Stimulated activated CD8-positive, alpha-beta memory T cell treated with anti-CD3 and anti-CD28 coated beads, Interleukin-7, amount 100 ng/mL, for 1 hour (primary cell): ENCODE measurements around the gene UTP4.
"Not testable (repeated sequence)": the region's sequence is repeated elsewhere in the genome, so short reads cannot be mapped to it uniquely, and the experiment has no call there.

Experiments
- DNase-seq, 2 donors: peaks; one replicate each; pipeline ENCODE4 v3.0.0-alpha.2; 2020; ENCODE audit warnings: low read depth in 2 of 2

UTP4 gene

GRCh38 chr16:69131167-69131838 is 1.1 kb upstream of the UTP4 start:
- no peak for DNase-seq

GRCh38 chr16:69131839-69132423 is 518 bp upstream of the UTP4 start:
- DNase-seq: peak; percentile 34 to 39

- no peak for DNase-seq
Measured at GRCh38 chr16:69133373-69133954, 1.0 kb downstream of the UTP4 start.

DNA sequence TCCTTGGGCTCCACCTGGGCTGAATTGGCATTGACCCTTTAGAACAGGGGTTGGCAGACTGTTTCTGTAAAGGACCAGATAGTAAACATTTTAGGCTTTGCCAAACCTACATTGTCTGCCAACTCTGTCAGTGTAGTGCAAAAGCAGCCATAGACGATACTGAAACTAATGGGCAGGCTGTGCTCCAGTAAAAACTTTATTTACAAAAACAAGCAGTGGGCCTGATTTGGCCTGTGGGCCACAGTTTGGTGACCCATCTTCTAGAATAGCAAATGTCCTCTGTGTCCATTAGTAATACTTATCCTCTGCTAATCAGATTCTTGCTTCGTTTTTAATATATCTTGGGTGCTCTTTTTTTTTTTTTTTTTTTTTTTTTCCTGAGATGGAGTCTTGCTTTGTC is 6.2 kb downstream of the UTP4 start:
- no peak for DNase-seq

DNA sequence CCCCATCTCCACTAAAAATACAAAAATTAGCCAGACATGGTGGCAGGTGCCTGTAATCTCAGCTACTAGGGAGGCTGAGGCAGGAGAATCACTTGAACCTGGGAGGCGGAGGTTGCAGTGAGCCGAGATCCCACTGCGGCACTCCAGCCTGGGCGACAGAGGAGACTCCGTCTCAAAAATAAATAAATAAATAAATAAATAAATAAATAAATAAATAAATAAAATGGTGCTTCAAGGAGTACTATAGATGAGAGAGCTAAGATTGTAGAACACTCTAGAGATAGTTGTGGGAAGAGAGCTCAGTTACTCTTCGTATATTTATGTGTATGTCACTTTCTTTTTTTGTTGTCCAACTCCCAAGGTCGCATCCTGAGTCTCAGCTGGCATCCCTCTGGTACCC is 7.0 kb downstream of the UTP4 start:
- not testable (repeated sequence) for DNase-seq

GRCh38 chr16:69141014-69141413 is 8.6 kb downstream of the UTP4 start:
- no peak for DNase-seq

DNA sequence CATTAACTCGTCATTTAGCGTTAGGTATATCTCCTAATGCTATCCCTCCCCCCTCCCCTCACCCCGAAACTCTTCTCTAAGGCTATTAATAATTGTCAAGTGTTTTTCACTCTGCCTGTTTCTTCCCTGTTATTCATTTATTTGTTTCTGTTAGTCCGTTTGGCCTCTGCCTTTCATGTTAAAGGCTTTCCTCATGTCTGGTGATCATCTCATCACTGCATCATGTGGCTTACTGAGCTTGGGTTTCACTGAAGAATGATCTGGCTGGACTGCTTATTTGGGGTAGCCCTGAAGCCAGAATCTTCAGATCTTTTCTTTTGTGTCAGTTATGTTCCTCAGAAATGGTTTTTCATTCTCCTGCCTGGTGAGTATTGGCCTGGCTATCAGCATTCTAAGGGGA is 9.5 kb downstream of the UTP4 start:
- DNase-seq: no peak

- DNase-seq: no peak
Measured at GRCh38 chr16:69143116-69143515, 10.7 kb downstream of the UTP4 start.

DNA sequence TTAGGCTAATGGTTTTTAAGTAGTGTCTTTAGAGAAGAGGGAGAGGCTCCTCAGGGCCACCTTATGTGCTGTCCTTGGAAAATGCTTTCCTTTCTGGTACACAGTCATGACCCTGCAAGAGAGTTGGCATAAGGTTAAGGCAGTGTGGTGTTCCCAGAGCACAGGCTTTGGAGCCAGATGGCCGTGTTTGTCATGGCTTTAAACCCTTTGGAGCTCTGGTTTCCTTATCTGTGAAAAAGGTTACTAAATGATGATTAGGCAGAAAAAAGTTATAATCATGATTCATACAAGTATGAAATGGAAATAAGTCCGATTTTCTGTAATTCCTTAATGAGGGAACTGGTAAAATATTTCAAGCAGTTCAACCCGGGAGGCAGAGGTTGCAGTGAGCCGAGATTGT is 13.2 kb downstream of the UTP4 start:
- DNase-seq: no peak

- not testable (repeated sequence) for DNase-seq
Measured at GRCh38 chr16:69149621-69150020, 17.2 kb downstream of the UTP4 start.

GRCh38 chr16:69150146-69150865 is 17.9 kb downstream of the UTP4 start:
- no peak for DNase-seq

DNA sequence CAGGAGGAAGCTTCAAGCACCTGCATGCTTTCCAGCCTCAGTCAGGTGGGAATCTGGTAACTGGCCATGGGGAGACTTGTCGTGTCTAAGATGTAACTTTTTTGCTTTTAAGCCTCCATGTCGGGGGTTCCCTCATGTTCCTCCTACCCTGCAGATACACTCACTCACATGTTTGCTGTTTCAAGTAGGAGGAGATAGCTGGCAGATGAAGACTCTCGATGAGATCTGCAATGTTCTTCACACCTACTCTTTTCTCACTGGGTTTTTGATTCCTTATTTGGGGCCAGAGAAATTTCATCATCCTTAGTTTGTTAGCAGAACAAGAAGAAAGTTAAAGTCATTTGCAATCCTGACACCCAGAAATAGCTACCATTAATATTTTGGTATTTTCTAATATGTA is 24.7 kb downstream of the UTP4 start:
- no peak for DNase-seq

- DNase-seq: no peak
Measured at GRCh38 chr16:69160192-69160591, 27.7 kb downstream of the UTP4 start.

DNA sequence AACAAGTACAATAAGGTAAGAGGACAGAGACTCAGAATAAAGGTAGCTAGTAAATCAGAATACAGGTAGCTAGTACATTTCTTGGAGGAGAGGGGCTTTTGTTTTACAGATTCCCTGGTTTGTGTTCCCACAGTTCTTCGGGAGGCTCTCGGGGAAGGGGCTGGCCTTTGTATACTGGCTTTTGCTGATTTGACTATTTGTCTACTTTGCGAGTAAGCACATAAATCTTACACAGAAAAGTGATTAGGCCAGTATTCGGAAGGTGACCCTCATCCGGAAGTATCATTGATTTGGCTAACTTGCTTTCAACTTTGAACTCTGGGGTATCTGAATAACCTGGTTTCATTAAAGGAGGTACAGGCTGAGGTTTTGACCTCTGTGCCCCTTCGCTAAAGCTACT is 33.1 kb downstream of the UTP4 start:
- no peak for DNase-seq

DNA sequence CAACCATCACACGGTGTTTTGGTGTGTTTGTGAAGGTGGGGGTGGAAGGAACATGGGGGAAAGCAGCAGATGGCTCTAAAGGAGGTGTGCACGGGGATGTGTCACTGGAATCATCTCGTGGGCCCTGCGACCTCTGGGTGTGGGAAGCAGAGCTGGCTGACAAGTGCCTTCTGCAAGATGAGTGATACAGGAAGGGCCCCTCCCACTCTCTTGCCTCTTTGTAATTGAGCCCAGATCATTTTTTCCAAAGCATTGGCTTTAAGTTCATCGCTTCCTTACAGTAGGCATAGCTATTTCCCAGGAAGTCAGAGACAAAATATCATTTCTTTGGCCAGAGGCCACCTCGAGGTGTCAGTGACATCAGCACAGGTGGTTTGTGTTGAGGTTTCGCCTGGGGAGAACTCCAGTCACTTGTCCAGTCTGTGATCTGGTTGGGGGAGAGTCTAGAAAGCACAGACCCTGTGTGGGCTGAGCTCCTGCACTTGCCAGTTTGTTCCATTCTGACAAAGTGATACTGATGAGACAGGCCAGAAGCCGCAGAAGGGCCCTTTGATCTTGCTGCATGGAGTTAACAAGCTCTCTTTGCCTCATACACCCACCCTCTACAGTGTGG is 33.9 kb downstream of the UTP4 start:
- no peak for DNase-seq

DNA sequence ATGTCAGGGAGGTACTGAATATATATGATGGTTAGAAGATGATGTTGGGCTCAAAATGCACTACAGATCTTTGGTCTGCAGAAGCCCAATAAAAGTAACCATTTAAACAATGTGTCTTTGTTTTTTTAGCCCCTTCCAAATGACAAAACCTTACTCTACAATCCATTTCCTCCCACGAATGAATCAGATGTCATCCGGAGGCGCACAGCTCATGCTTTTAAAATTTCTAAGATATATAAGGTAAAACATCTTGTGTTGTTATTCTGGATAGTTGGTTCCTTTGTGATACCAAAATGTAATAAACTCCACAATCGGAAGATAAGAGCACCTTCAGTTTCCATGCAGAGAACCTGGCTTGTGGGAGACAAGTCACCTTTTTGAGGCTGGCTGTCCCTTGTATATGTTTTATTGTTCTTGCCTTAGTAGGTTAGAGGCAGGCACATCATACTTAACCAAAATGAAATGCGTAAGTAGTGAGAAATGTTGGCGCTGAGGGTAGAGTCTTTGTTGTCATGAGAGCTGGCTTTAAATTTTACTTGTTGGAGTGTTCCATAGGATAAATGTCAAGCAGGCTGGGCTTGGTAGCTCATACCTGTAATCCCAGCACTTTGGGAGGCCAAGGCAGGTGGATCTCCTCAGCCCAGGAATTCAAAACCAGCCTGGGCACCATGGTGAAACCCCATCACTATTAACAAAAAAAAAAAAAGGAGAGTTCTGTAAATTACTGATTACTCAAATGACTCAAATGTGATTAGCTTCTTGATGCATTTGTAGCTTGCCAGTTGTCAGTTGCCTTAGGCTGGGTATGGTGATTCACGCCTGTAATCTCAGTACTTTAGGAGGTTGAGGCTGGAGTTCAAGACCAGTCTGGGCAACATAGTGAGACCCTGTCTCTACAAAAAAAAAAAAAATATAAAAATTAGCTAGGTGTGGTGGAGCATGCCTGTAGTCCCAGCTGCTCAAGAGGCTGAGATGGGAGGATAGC is 34.8 kb downstream of the UTP4 start:
- DNase-seq: no peak

- no peak for DNase-seq
Measured at GRCh38 chr16:69169051-69169450, 36.6 kb downstream of the UTP4 start.

DNA sequence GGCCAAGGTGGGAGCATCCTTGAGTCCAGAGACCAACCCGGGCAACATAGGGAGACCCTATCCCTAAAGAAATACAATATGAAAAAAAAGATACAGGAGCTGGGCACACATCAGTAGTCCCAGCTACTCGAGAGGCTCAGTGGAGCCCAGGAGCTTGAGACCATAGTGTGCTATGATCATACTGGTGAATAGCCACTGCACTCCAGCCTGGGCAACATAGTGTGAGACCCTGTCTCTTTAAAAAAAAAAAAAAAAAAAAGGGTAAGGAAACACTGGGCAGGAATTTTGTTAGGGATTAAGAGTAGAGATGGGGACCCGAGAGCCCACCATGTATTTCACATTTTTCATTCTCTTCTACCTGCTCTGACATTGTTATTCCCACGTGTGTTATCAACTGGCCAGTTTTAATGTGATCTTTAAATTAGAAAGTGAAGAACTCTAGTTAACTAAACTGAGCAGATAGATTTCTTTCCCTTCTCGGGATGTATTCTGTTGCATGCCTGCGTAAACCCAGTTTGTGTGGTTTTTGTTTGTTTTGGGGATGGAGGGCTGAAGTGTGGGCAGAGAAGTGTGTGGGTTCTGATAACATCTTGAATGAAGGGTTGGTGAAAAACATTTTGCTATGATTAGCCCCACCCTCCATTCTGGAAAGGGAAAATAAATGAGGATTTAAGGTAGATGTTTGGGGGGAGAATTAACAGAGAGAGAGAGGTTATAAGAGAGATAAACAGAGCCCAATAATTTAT is 37.3 kb downstream of the UTP4 start:
- DNase-seq: no peak

DNA sequence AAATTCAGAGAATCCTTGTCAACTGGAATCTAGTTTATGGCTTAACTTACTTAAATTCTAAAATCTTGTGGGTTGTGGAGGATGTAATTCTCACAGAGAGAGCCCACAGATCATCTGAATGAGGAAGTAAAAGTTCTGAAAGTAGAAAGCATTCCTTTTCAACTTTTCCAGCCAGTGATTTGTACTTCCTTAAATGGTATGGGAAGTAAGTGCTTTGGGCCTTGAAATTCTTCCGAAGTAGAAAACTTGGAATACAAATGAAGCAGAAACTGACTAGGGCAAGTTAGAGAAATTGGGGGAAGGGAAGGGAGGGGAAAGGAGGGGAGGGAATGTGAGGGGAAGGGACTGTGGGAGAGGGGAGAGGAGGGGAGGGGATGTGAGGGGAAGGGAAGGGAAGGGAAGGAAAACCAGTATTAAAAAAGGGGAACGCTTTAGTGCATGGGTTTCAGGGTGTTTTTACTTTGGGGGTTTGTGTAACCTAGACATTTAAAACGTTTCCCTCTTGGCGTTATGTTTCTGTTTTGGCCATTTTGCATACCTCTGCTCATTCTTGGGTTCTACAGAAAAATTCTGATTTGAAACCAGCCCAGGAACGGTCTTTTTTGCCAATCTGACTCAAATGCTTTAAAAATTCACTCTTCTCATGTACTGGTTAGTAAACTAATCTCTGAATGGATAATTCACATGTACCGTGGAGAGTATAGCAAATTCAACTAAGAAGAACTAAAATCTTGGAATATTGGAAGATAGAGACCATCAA is 39.1 kb downstream of the UTP4 start:
- DNase-seq: no peak
